H9 (cell line): ENCODE results near the gene TMEM69. TPM values are rescaled to one million over a fixed set of nuclear protein-coding genes. Genes with fewer than 3 reads are reported as not detected.

Source experiments
- DNase-seq: peaks from one replicate; pipeline ENCODE4 v3.0.0-alpha.2; 2017
- H2AFZ ChIP-seq: one replicate; pipeline ENCODE4 v1.6.1; 2013; ENCODE audit warnings: mild to moderate bottlenecking, low read length, control low read depth, moderate library complexity
- H2AK5ac ChIP-seq: 2 replicates; pipeline ENCODE4 v1.6.1; 2013; ENCODE audit warnings: low read length, control low read depth, mixed read lengths; ENCODE audit not compliant: insufficient read length
- H2BK120ac ChIP-seq: one replicate; pipeline ENCODE4 v1.6.1; 2013; ENCODE audit warnings: low read depth, mild to moderate bottlenecking, low read length, control low read depth, inconsistent platforms; ENCODE audit not compliant: poor library complexity, severe bottlenecking
- H2BK12ac ChIP-seq: 2 replicates; pipeline ENCODE4 v1.6.1; 2013; ENCODE audit warnings: low read length, control low read depth, mixed read lengths, low read depth; ENCODE audit not compliant: insufficient read length
- H2BK15ac ChIP-seq: 2 replicates; pipeline ENCODE4 v1.6.1; 2013; ENCODE audit warnings: low read depth, low read length, control low read depth
- H2BK20ac ChIP-seq: one replicate; pipeline ENCODE4 v1.6.1; 2013; ENCODE audit warnings: low read depth, mild to moderate bottlenecking, low read length, control low read depth, inconsistent platforms; ENCODE audit not compliant: poor library complexity, severe bottlenecking
- H2BK5ac ChIP-seq: 2 replicates; pipeline ENCODE4 v1.6.1; 2013; ENCODE audit warnings: low read length, control low read depth, mixed read lengths; ENCODE audit not compliant: insufficient read length
- H3K14ac ChIP-seq: 2 replicates; pipeline ENCODE4 v1.6.1; 2013; ENCODE audit warnings: low read length, control low read depth; ENCODE audit not compliant: insufficient read depth
- H3K18ac ChIP-seq: 2 replicates; pipeline ENCODE4 v1.6.1; 2013; ENCODE audit warnings: low read depth, mild to moderate bottlenecking, mixed read lengths, low read length, control low read depth; ENCODE audit not compliant: insufficient read length
- H3K23ac ChIP-seq: 2 replicates; pipeline ENCODE4 v1.6.1; 2013; ENCODE audit warnings: low read length, control low read depth, mixed read lengths, low read depth; ENCODE audit not compliant: insufficient read length
- H3K23me2 ChIP-seq: 2 replicates; pipeline ENCODE4 v1.6.1; 2013; ENCODE audit warnings: low read depth, mild to moderate bottlenecking, mixed read lengths, low read length, control low read depth; ENCODE audit not compliant: insufficient read length, poor library complexity, severe bottlenecking
- H3K27ac ChIP-seq: 2 replicates; pipeline ENCODE4 v1.5.1; 2013; ENCODE audit warnings: low read length, control low read depth, mixed read lengths, low read depth; ENCODE audit not compliant: insufficient read length
- H3K27me3 ChIP-seq: 2 replicates; pipeline ENCODE4 v1.6.1; 2013; ENCODE audit warnings: low read length, control low read depth, inconsistent platforms; ENCODE audit not compliant: insufficient read depth
- H3K4ac ChIP-seq: 2 replicates; pipeline ENCODE4 v1.6.1; 2013; ENCODE audit warnings: low read depth, mild to moderate bottlenecking, control low read depth, inconsistent platforms, low read length, moderate library complexity
- H3K4me1 ChIP-seq: 2 replicates; pipeline ENCODE4 v1.6.1; 2013; ENCODE audit warnings: low read length, control low read depth, inconsistent platforms; ENCODE audit not compliant: insufficient read depth
- H3K4me2 ChIP-seq: 2 replicates; pipeline ENCODE4 v1.6.1; 2013; ENCODE audit warnings: low read length, control low read depth, mixed read lengths; ENCODE audit not compliant: insufficient read length, insufficient read depth
- H3K56ac ChIP-seq: 2 replicates; pipeline ENCODE4 v1.6.1; 2013; ENCODE audit warnings: low read depth, mild to moderate bottlenecking, mixed read lengths, low read length, control low read depth; ENCODE audit not compliant: insufficient read length
- H3K79me1 ChIP-seq: 2 replicates; pipeline ENCODE4 v1.6.1; 2013; ENCODE audit warnings: low read depth, mild to moderate bottlenecking, moderate library complexity, low read length, control low read depth, inconsistent platforms; ENCODE audit not compliant: insufficient read depth, poor library complexity, severe bottlenecking
- H3K79me2 ChIP-seq: 2 replicates; pipeline ENCODE4 v1.6.1; 2013; ENCODE audit warnings: low read length, control low read depth, inconsistent platforms; ENCODE audit not compliant: insufficient read depth
- H3K9ac ChIP-seq: 2 replicates; pipeline ENCODE4 v1.6.1; 2013; ENCODE audit warnings: low read length, control low read depth, mixed read lengths; ENCODE audit not compliant: insufficient read length; ENCODE audit errors: extremely low read depth
- H3K9me3 ChIP-seq: one replicate; pipeline ENCODE4 v1.6.1; 2013; ENCODE audit warnings: low read depth, low read length, inconsistent platforms; ENCODE audit not compliant: control insufficient read depth
- H3T11ph ChIP-seq: one replicate; pipeline ENCODE4 v1.6.1; 2013; ENCODE audit warnings: mild to moderate bottlenecking, low read length, control low read depth, inconsistent platforms
- H4K20me1 ChIP-seq: one replicate; pipeline ENCODE4 v1.6.1; 2013; ENCODE audit not compliant: control insufficient read depth, insufficient read length, insufficient read depth
- H4K5ac ChIP-seq: 2 replicates; pipeline ENCODE4 v1.6.1; 2013; ENCODE audit warnings: low read depth, mild to moderate bottlenecking, mixed read lengths, low read length, control low read depth; ENCODE audit not compliant: insufficient read length
- H4K8ac ChIP-seq: replicated peaks from 2 replicates; pipeline ENCODE4 v1.6.1; 2013; ENCODE audit warnings: low read length, control low read depth, mixed read lengths, low read depth; ENCODE audit not compliant: insufficient read length
- H4K91ac ChIP-seq: 2 replicates; pipeline ENCODE4 v1.6.1; 2013; ENCODE audit warnings: low read depth, mild to moderate bottlenecking, moderate library complexity, mixed read lengths, low read length, control low read depth; ENCODE audit not compliant: insufficient read length
- H3K27ac Mint-ChIP-seq, 3 experiments: 2 replicates in 2 of 3; 3 replicates in 1 of 3; pipeline ENCODE4 v1.8.0; 2020 to 2021; ENCODE audit warnings: mixed read lengths in 3 of 3, mild to moderate bottlenecking in 1 of 3, moderate library complexity in 1 of 3
- H3K27me3 Mint-ChIP-seq: 2 replicates; pipeline ENCODE4 v1.8.0; 2021; ENCODE audit warnings: low read depth, mild to moderate bottlenecking, moderate library complexity, mixed read lengths
- H3K36me3 Mint-ChIP-seq, 3 experiments: 2 replicates in 2 of 3; 3 replicates in 1 of 3; pipeline ENCODE4 v1.8.0; 2020 to 2021; ENCODE audit warnings: low read depth in 3 of 3, mixed read lengths in 3 of 3; ENCODE audit not compliant: insufficient read depth in 1 of 3
- H3K4me1 Mint-ChIP-seq, 2 experiments: 2 replicates each; pipeline ENCODE4 v1.8.0; 2020; ENCODE audit warnings: mixed read lengths in 2 of 2
- H3K4me3 Mint-ChIP-seq, 2 experiments: 2 replicates in 1 of 2; 3 replicates in 1 of 2; pipeline ENCODE4 v1.8.0; 2020 to 2021; ENCODE audit warnings: mild to moderate bottlenecking in 2 of 2, mixed read lengths in 2 of 2, moderate library complexity in 1 of 2
- H3K9me3 Mint-ChIP-seq, 2 experiments: 2 replicates in 1 of 2; 3 replicates in 1 of 2; pipeline ENCODE4 v1.8.0; 2020; ENCODE audit warnings: mild to moderate bottlenecking in 2 of 2, mixed read lengths in 2 of 2, moderate library complexity in 1 of 2
- CTCF ChIP-seq: fragments of 200-600 bp; sonication (generic); conservative IDR thresholded peaks from 3 replicates; pipeline ENCODE4 v1.8.0; 2021; ENCODE audit warnings: antibody characterized with exemption, mild to moderate bottlenecking
- WGBS: extraction: QIAGEN DNeasy Blood & Tissue Kit; methylation state at CpG from one replicate; pipeline ENCODE4 v1.1.7; 2013; ENCODE audit warnings: missing lambda C conversion rate, low lambda C conversion rate, mixed read lengths; ENCODE audit not compliant: insufficient read length; ENCODE audit errors: extremely low coverage; 5-methylcytosine and 5-hydroxymethylcytosine counted together
- total RNA-seq: library from RNA; stranded (reverse); gene quantifications from 2 replicates; pipeline ENCODE4 v1.2.1, GENCODE V29; 2021

The TMEM69 gene
- total RNA-seq, 1 experiment from 2014 or later: 30.7 TPM

GRCh38 chr1:45659222-45659621, 28.8 kb upstream of the TMEM69 start:
- H3K27ac Mint-ChIP-seq: no peak overlapping the region
- no peak overlapping the region for H3K56ac ChIP-seq
- no peaks in the 10 kb centered on the region for H3K23me2 ChIP-seq
- H3K9me3 Mint-ChIP-seq: no peaks in the 10 kb centered on the region; a peak in 1 of 5 replicates
- no peak overlapping the region for H3K4ac ChIP-seq
- no peak overlapping the region for H4K91ac ChIP-seq
- no peaks in the 10 kb centered on the region for H3K9me3 ChIP-seq
- H4K8ac ChIP-seq: no peak overlapping the region
- H2BK12ac ChIP-seq: no peak overlapping the region
- no peak overlapping the region for H2BK20ac ChIP-seq
- TF ChIP-seq CTCF: no peak
- H2BK5ac ChIP-seq: no peak overlapping the region
- no peak overlapping the region for H4K5ac ChIP-seq
- no peaks in the 10 kb centered on the region for H4K20me1 ChIP-seq
- no peak overlapping the region for H2AFZ ChIP-seq
- H3K4me1 ChIP-seq: no peaks in the 10 kb centered on the region
- H2BK120ac ChIP-seq: no peak overlapping the region
- no peak overlapping the region for H3K27ac ChIP-seq
- no peak overlapping the region for H3K14ac ChIP-seq
- no peaks in the 10 kb centered on the region; the same call in 1 of the 2 replicates for H3K27me3 Mint-ChIP-seq
- H3T11ph ChIP-seq: no peak overlapping the region
- H3K27me3 ChIP-seq: no peaks in the 10 kb centered on the region
- peaks cover 5% of the 10 kb centered on the region for H3K79me1 ChIP-seq
- H3K4me1 Mint-ChIP-seq: peaks cover 8% of the 10 kb centered on the region in 2 experiments; a peak in 3 of 4 replicates
- no peak overlapping the region for H3K4me3 Mint-ChIP-seq
- no CpG with 5 or more reads among the region's 2 CpGs for WGBS
- peaks cover 6% of the 10 kb centered on the region; the same call in 1 of the 2 replicates for H3K79me2 ChIP-seq
- H2BK15ac ChIP-seq: no peak overlapping the region
- no peak overlapping the region for H3K18ac ChIP-seq
- no peak for DNase-seq
- H3K23ac ChIP-seq: no peak overlapping the region
- H2AK5ac ChIP-seq: no peak overlapping the region
- peaks cover 50 to 70% (median 69%) of the 10 kb centered on the region in 3 experiments for H3K36me3 Mint-ChIP-seq
- no peak overlapping the region for H3K4me2 ChIP-seq
- no peak overlapping the region for H3K9ac ChIP-seq
